DND-41 (cell line): ENCODE measurements around the gene BRD9.
A peak's percentile ranks its signal among the peaks of the same experiment; 100 is the strongest.

Experiments used
- ATAC-seq: fragments of 200-7000 bp; cut with Tn5 transposase; 3 replicates; pipeline ENCODE4 v1.9.1; 2021; ENCODE audit warnings: low read depth; ENCODE audit not compliant: insufficient read depth
- DNase-seq: peaks from one replicate; pipeline ENCODE4 v3.0.0-alpha.2; 2020
- H2AFZ ChIP-seq: 2 replicates; pipeline ENCODE4 v1.6.0; 2012; ENCODE audit warnings: low read depth, low read length
- H3K27ac ChIP-seq: 2 replicates; pipeline ENCODE4 v1.5.1; 2012; ENCODE audit warnings: low read length, inconsistent platforms
- H3K27me3 ChIP-seq: fragments of 200-600 bp; sonication (generic); 2 replicates; pipeline ENCODE4 v1.6.0; 2012; ENCODE audit warnings: low read length, mild to moderate bottlenecking, inconsistent platforms; ENCODE audit not compliant: insufficient read depth, poor library complexity
- H3K36me3 ChIP-seq: 2 replicates; pipeline ENCODE4 v1.5.1; 2012; ENCODE audit warnings: low read length, inconsistent platforms; ENCODE audit not compliant: insufficient read depth
- H3K4me1 ChIP-seq: 2 replicates; pipeline ENCODE4 v1.5.1; 2012; ENCODE audit warnings: mild to moderate bottlenecking, low read length; ENCODE audit not compliant: insufficient read depth
- H3K4me2 ChIP-seq: 2 replicates; pipeline ENCODE4 v1.6.0; 2012; ENCODE audit warnings: mild to moderate bottlenecking, moderate library complexity, low read length, inconsistent platforms; ENCODE audit not compliant: insufficient read depth
- H3K4me3 ChIP-seq, 2 experiments: fragments of 200-600 bp in 1 of 2; shearing (Covaris generic) in 1 of 2; 2 replicates each; pipeline ENCODE4 v1.5.1; 2012 to 2016; ENCODE audit warnings: inconsistent platforms in 2 of 2, low read length in 2 of 2, mild to moderate bottlenecking in 2 of 2, low read depth in 1 of 2, moderate library complexity in 1 of 2
- H3K79me2 ChIP-seq: 2 replicates; pipeline ENCODE4 v1.6.0; 2012; ENCODE audit warnings: low read length, inconsistent platforms; ENCODE audit not compliant: insufficient read depth
- H3K9ac ChIP-seq: 2 replicates; pipeline ENCODE4 v1.6.0; 2012; ENCODE audit warnings: low read depth, mild to moderate bottlenecking, inconsistent platforms, low read length, moderate library complexity
- H3K9me3 ChIP-seq: 2 replicates; pipeline ENCODE4 v1.5.1; 2012; ENCODE audit warnings: low read length, moderate library complexity, mild to moderate bottlenecking, inconsistent platforms; ENCODE audit not compliant: insufficient read depth, severe bottlenecking
- H4K20me1 ChIP-seq: 2 replicates; pipeline ENCODE4 v1.6.0; 2012; ENCODE audit warnings: low read length; ENCODE audit not compliant: insufficient read depth
- EZH2 ChIP-seq: IDR thresholded peaks from 3 replicates; pipeline ENCODE4 v1.6.1; 2012; ENCODE audit warnings: borderline replicate concordance, low read depth, mild to moderate bottlenecking, moderate library complexity, low read length, inconsistent platforms; ENCODE audit not compliant: severe bottlenecking
- TF ChIP-seq, protein P1 (sequence below): IDR thresholded peaks from 2 replicates; pipeline ENCODE4 v1.5.1; 2012; ENCODE audit warnings: borderline replicate concordance, low read length, moderate library complexity, mild to moderate bottlenecking; ENCODE audit not compliant: poor library complexity, severe bottlenecking; ENCODE audit errors: extremely low read depth

BRD9 gene

DNA sequence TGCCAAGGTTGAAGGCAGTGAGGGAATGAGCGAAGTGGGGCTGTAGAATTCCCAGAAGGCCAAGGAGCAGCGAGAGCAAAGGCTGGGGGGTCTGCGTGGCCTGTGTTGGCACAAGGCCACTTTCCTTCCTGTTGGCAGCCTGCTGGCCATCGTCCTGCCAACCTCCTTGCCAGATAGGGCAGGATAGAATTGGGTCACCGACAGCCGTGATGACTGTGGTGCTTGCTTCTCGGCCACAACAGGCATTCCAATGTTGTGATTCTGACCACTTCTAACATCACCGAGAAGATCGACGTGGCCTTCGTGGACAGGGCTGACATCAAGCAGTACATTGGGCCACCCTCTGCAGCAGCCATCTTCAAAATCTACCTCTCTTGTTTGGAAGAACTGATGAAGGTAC is 19.0 kb upstream of the BRD9 start:
- Histone ChIP-seq H3K4me3 (no peak overlapping the region), H3K4me2 (no peak overlapping the region), H3K27ac (no peak overlapping the region), H3K4me1 (no peaks in the 10 kb centered on the region), H3K9me3 (no peaks in the 10 kb centered on the region), H3K9ac (no peak overlapping the region), H3K36me3 (peaks cover 96% of the 10 kb centered on the region), H2AFZ (no peak overlapping the region), H3K79me2 (no peaks in the 10 kb centered on the region), H4K20me1 (peaks cover 14% of the 10 kb centered on the region), H3K27me3 (no peaks in the 10 kb centered on the region)
- no peak for ATAC-seq
- DNase-seq = no peak
- no peak for TF ChIP-seq EZH2
- TF ChIP-seq, protein P1, sequence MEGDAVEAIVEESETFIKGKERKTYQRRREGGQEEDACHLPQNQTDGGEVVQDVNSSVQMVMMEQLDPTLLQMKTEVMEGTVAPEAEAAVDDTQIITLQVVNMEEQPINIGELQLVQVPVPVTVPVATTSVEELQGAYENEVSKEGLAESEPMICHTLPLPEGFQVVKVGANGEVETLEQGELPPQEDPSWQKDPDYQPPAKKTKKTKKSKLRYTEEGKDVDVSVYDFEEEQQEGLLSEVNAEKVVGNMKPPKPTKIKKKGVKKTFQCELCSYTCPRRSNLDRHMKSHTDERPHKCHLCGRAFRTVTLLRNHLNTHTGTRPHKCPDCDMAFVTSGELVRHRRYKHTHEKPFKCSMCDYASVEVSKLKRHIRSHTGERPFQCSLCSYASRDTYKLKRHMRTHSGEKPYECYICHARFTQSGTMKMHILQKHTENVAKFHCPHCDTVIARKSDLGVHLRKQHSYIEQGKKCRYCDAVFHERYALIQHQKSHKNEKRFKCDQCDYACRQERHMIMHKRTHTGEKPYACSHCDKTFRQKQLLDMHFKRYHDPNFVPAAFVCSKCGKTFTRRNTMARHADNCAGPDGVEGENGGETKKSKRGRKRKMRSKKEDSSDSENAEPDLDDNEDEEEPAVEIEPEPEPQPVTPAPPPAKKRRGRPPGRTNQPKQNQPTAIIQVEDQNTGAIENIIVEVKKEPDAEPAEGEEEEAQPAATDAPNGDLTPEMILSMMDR = no peak

DNA sequence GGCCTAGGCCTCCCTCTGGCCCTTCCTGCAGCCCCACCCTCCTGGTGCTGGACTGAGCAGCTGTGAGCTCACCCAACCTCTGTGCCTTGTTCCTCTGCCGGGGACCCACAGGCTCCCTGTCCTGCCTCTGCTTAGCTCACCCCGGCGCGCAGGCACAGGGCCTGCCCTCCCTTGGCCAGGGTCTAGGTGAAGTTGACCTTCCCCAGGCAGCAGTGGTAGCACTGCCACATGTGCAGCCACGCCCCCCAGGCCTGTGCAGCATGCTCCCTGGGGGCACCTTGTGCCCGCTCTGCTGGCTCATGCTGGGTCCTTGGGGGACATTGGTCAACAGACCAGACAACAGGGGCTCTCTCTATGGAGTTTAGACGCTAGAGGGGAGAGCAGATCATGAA is 18.2 kb upstream of the BRD9 start:
- peaks cover 96% of the 10 kb centered on the region for H3K36me3 ChIP-seq
- ATAC-seq = peak; percentile 25; the same call in 1 of the 3 replicates

DNA sequence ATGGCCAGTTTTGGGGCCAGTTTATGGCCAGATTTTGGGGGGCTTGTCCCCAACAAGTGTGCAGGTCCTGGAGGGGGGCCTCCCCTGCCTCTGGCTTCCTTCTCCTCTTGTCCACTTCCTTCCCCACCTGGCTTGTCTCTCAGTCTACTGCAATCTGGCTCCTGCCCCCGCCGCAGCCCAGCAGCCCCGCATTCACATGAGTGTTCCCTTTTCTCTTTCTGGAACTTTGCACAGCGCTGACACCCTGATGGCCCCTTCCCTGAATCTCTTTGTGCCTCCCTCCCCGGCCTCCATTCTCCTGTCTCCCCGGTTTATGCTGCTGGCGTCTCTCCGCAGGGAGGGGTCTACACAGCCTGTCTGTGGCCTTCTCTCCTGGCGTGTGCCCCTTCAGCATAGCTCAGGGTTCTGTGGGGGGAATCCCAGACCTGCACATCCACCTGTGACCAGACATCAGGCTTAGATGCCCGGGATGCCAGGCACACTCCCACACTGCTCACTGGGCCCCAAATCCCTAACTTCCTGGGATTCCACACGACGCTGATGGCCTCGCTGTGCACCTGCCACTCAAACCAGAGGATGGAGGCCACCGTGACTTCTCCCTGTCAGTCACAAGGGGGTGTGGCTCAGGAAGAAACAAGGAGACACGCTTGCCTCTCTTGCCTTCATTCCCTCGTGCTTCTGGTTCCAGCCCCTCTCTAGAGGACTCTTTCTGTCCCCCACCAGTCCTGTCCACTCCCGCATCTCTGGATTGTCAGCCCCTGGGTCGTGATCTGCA is 17.6 kb upstream of the BRD9 start:
- Histone ChIP-seq H3K79me2 (no peaks in the 10 kb centered on the region), H3K27ac (no peak overlapping the region), H3K36me3 (peaks cover 96% of the 10 kb centered on the region), H3K4me3 (no peak overlapping the region), H3K9me3 (no peaks in the 10 kb centered on the region), H3K4me1 (no peaks in the 10 kb centered on the region), H3K27me3 (no peaks in the 10 kb centered on the region), H3K4me2 (no peak overlapping the region), H4K20me1 (peaks cover 14% of the 10 kb centered on the region), H3K9ac (no peak overlapping the region), H2AFZ (no peak overlapping the region)
- TF ChIP-seq, protein P1 = no peak
- no peak for TF ChIP-seq EZH2
- DNase-seq (no peak), ATAC-seq (no peak; the same call in 2 of the 3 replicates)

More for the DNA sequence above, 18.2 kb upstream of the BRD9 start:
- no peak overlapping the region for H3K4me2 ChIP-seq
- H3K27ac ChIP-seq = no peak overlapping the region
- H2AFZ ChIP-seq = no peak overlapping the region
- H3K9ac ChIP-seq = no peak overlapping the region
- TF ChIP-seq, protein P1 = no peak
- TF ChIP-seq EZH2 = no peak
- no peaks in the 10 kb centered on the region for H3K9me3 ChIP-seq
- no peaks in the 10 kb centered on the region for H3K79me2 ChIP-seq
- no peaks in the 10 kb centered on the region for H3K27me3 ChIP-seq
- H4K20me1 ChIP-seq = peaks cover 14% of the 10 kb centered on the region
- DNase-seq = no peak
- H3K4me1 ChIP-seq = no peaks in the 10 kb centered on the region
- H3K4me3 ChIP-seq = no peak overlapping the region
